ENCODE measurements around the gene ZNF710. TPM values are rescaled to one million over a fixed set of nuclear protein-coding genes. Genes with fewer than 3 reads are reported as not detected.

Gene ZNF710
- total RNA-seq, 2 experiments from 2014 or later: 22.7 to 24.9 TPM

DNA sequence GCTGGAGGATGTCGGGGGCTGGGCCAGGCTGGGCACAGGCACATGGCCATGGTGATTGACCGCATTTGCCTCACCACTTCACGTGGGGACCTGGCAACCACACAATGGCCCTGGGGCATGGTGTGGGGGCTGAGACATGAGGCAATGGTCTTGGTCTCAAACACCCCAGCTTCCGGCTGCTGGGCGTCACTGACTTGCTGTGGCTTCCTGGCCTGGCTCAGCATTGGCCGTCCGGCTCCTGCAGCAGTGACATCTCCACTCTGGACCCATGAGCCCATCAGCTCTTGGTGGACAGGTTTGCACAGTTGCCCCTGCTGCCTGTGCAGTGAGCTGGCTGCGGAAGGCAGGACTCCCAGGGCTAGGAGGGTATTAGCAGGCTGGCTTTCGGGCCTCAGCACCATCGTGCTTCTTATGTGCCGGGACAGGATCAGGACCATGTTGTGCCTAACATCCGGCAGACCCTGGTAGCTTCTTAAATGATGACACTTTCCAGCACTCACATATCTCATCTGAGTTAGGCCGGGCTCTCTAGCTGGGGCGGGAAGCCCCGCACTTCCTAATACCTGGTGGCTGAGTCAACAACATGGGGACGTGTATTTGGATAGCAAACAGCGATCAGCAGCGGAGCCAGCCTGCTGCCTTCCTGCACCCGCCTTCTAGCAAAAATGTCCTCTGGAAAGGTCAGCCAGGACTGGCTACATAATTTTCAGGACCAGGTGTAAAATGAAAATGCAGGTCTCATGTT lies 34.1 kb downstream of the ZNF710 start:
- peaks cover 92% of the 10 kb centered on the region for H3K4me1 Mint-ChIP-seq (ENCODE audit: low read depth)
- ATAC-seq: no peak
- H3K27me3 Mint-ChIP-seq (ENCODE audit: low read depth): no peaks in the 10 kb centered on the region
- H3K27ac Mint-ChIP-seq: peak overlapping the region; percentile 81
- no peaks in the 10 kb centered on the region for H3K9me3 Mint-ChIP-seq (ENCODE audit: insufficient read depth)
- POLR2A ChIA-PET: interaction anchor here (1.1 to 1.4 kb wide), 3 partner anchors 10 to 24 kb away, joined by 3 to 5 read pairs (median 5); no protein-coding TSS in a partner anchor
- CTCF ChIA-PET: interaction anchor here (1.2 to 2.8 kb wide), 3 partner anchors 27 to 137 kb away, joined by 3 to 19 read pairs (median 3); no protein-coding TSS in a partner anchor
- DNase-seq: no peak
- peaks cover 9% of the 10 kb centered on the region for H3K36me3 Mint-ChIP-seq (ENCODE audit: low read depth)
- H3K4me3 Mint-ChIP-seq: peak overlapping the region; percentile 48

GRCh38 chr15:90035840-90036230 lies 34.7 kb downstream of the ZNF710 start:
- CTCF ChIA-PET: interaction anchor here (0.5 kb wide), 1 partner anchor 276 kb away, joined by 3 read pairs; no protein-coding TSS in a partner anchor
- ATAC-seq (no peak), DNase-seq (no peak)
- peaks cover 93% of the 10 kb centered on the region for H3K4me1 Mint-ChIP-seq (ENCODE audit: low read depth)
- H3K36me3 Mint-ChIP-seq (ENCODE audit: low read depth): peaks cover 8% of the 10 kb centered on the region
- no peaks in the 10 kb centered on the region for H3K27me3 Mint-ChIP-seq (ENCODE audit: low read depth)
- peak overlapping the region; percentile 81 for H3K27ac Mint-ChIP-seq
- no peaks in the 10 kb centered on the region for H3K9me3 Mint-ChIP-seq (ENCODE audit: insufficient read depth)
- H3K4me3 Mint-ChIP-seq: no peak overlapping the region
- POLR2A ChIA-PET: no interaction called here

DNA sequence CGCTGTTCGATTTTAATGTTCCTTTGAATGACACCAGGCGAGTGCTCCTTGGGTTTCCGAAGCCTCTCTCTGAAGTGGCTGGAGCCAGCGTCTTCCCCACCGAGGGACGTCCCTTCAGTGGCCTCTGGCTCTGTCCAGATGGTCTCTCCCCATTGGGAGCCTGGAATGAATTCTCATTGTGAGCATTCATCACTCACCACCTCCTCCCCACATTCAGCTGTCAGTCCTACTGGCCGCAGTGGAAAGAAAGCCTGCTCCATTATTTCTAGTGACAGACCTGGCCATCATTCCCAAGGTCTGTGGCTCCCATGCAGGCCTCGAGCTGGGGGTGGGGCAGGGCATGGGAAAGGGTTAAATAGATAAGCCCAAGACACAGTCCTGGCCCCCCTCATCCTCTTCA lies 35.2 kb downstream of the ZNF710 start:
- ChIA-PET CTCF (interaction anchor here (0.5 kb wide), 1 partner anchor 277 kb away, joined by 3 read pairs; no protein-coding TSS in a partner anchor), POLR2A (no interaction called here)
- Mint-ChIP-seq H3K4me1 (ENCODE audit: low read depth) (peaks cover 91% of the 10 kb centered on the region), H3K27ac (peak overlapping the region; percentile 16), H3K36me3 (ENCODE audit: low read depth) (peaks cover 8% of the 10 kb centered on the region), H3K4me3 (no peak overlapping the region), H3K9me3 (ENCODE audit: insufficient read depth) (no peaks in the 10 kb centered on the region), H3K27me3 (ENCODE audit: low read depth) (no peaks in the 10 kb centered on the region)
- DNase-seq (no peak), ATAC-seq (no peak)

GRCh38 chr15:90036806-90037510 lies 35.8 kb downstream of the ZNF710 start:
- DNase-seq: no peak
- no peaks in the 10 kb centered on the region for H3K27me3 Mint-ChIP-seq (ENCODE audit: low read depth)

GRCh38 chr15:90037511-90037860 lies 36.4 kb downstream of the ZNF710 start:
- H3K27me3 Mint-ChIP-seq (ENCODE audit: low read depth): no peaks in the 10 kb centered on the region
- CTCF ChIA-PET: interaction anchor here (0.7 to 0.9 kb wide), 2 partner anchors 34 to 139 kb away, joined by 3 to 4 read pairs; no protein-coding TSS in a partner anchor
- no peak for ATAC-seq
- H3K27ac Mint-ChIP-seq: no peak overlapping the region
- H3K4me1 Mint-ChIP-seq (ENCODE audit: low read depth): peaks cover 80% of the 10 kb centered on the region
- H3K36me3 Mint-ChIP-seq (ENCODE audit: low read depth): peaks cover 8% of the 10 kb centered on the region
- no peak for DNase-seq
- POLR2A ChIA-PET: no interaction called here
- H3K4me3 Mint-ChIP-seq: no peak overlapping the region
- no peaks in the 10 kb centered on the region for H3K9me3 Mint-ChIP-seq (ENCODE audit: insufficient read depth)

More at GRCh38 chr15:90036806-90037510, 35.8 kb downstream of the ZNF710 start:
- Mint-ChIP-seq H3K4me3 (no peak overlapping the region), H3K9me3 (ENCODE audit: insufficient read depth) (no peaks in the 10 kb centered on the region), H3K4me1 (ENCODE audit: low read depth) (peaks cover 85% of the 10 kb centered on the region), H3K36me3 (ENCODE audit: low read depth) (peaks cover 8% of the 10 kb centered on the region), H3K27ac (peak overlapping the region; percentile 61)
- no peak for ATAC-seq
- POLR2A ChIA-PET: no interaction called here
- CTCF ChIA-PET: interaction anchor here (0.7 to 0.9 kb wide), 2 partner anchors 34 to 139 kb away, joined by 3 to 4 read pairs; no protein-coding TSS in a partner anchor

DNA sequence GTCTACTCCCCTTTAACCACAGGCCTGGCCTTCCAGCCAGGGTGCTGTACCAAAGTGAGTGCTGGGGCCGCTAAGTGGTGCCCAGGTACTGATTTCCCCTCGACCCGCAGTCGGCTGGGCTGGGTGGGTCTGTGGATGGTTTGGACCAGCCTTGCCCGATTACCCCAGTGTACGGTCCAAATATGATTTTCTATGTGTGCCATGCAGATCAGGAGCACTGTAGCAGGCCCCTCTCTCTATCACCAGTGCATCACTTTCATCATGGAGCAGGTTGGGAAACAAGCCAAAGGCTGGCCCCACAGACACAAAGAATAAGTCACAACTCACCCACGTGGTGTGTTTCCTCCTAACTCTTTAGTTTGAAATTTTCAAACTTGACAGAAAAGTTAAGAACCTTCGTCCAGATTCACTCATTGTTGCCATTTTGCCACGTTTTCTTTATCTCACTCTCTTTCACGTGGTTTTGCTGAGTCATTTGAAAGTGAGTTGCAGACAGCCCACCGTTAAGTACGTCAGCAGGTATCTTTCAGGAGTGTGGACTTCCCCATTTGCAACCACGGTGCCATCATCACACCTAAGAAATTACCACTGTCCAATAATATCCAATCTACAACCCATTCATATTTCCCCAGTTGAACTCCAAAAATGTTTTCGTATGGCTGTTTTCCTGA lies 37.0 kb downstream of the ZNF710 start:
- ChIA-PET CTCF (interaction anchor here (0.7 to 0.9 kb wide), 2 partner anchors 33 to 140 kb away, joined by 3 to 4 read pairs; no protein-coding TSS in a partner anchor), POLR2A (no interaction called here)
- ATAC-seq: peak; percentile 43
- H3K4me1 Mint-ChIP-seq (ENCODE audit: low read depth): peaks cover 74% of the 10 kb centered on the region
- H3K9me3 Mint-ChIP-seq (ENCODE audit: insufficient read depth): no peaks in the 10 kb centered on the region
- peak overlapping the region; percentile 64 for H3K27ac Mint-ChIP-seq
- peak; percentile 53 for DNase-seq
- no peak overlapping the region for H3K4me3 Mint-ChIP-seq
- H3K36me3 Mint-ChIP-seq (ENCODE audit: low read depth): peaks cover 6% of the 10 kb centered on the region
- H3K27me3 Mint-ChIP-seq (ENCODE audit: low read depth): no peaks in the 10 kb centered on the region

- H3K27ac Mint-ChIP-seq: peak overlapping the region; percentile 64
- no peak for ATAC-seq
Measured at GRCh38 chr15:90038632-90039095, 37.5 kb downstream of the ZNF710 start.

GRCh38 chr15:90039996-90040395 lies 38.9 kb downstream of the ZNF710 start:
- no peak for ATAC-seq
- Mint-ChIP-seq H3K4me3 (no peak overlapping the region), H3K36me3 (ENCODE audit: low read depth) (peaks cover 6% of the 10 kb centered on the region)

More at GRCh38 chr15:90038632-90039095, 37.5 kb downstream of the ZNF710 start:
- Mint-ChIP-seq H3K4me1 (ENCODE audit: low read depth) (peaks cover 69% of the 10 kb centered on the region), H3K9me3 (ENCODE audit: insufficient read depth) (no peaks in the 10 kb centered on the region), H3K27me3 (ENCODE audit: low read depth) (no peaks in the 10 kb centered on the region), H3K4me3 (no peak overlapping the region), H3K36me3 (ENCODE audit: low read depth) (peaks cover 6% of the 10 kb centered on the region)
- ChIA-PET POLR2A (no interaction called here), CTCF (no interaction called here)
- DNase-seq: no peak

GRCh38 chr15:90040618-90041017 lies 39.5 kb downstream of the ZNF710 start:
- Mint-ChIP-seq H3K27ac (no peak overlapping the region), H3K4me1 (ENCODE audit: low read depth) (peaks cover 52% of the 10 kb centered on the region)
- POLR2A ChIA-PET: no interaction called here

More at GRCh38 chr15:90039996-90040395, 38.9 kb downstream of the ZNF710 start:
- H3K4me1 Mint-ChIP-seq (ENCODE audit: low read depth): peaks cover 58% of the 10 kb centered on the region
- CTCF ChIA-PET: no interaction called here
- POLR2A ChIA-PET: no interaction called here
- no peaks in the 10 kb centered on the region for H3K9me3 Mint-ChIP-seq (ENCODE audit: insufficient read depth)
- no peak for DNase-seq
- no peak overlapping the region for H3K27ac Mint-ChIP-seq
- no peaks in the 10 kb centered on the region for H3K27me3 Mint-ChIP-seq (ENCODE audit: low read depth)

GRCh38 chr15:90042356-90042755 lies 41.2 kb downstream of the ZNF710 start:
- H3K27ac Mint-ChIP-seq: no peak overlapping the region
- ChIA-PET CTCF (no interaction called here), POLR2A (no interaction called here)
- no peaks in the 10 kb centered on the region for H3K27me3 Mint-ChIP-seq (ENCODE audit: low read depth)
- H3K4me3 Mint-ChIP-seq: no peak overlapping the region
- H3K9me3 Mint-ChIP-seq (ENCODE audit: insufficient read depth): no peaks in the 10 kb centered on the region
- H3K4me1 Mint-ChIP-seq (ENCODE audit: low read depth): peaks cover 37% of the 10 kb centered on the region
- peaks cover 3% of the 10 kb centered on the region for H3K36me3 Mint-ChIP-seq (ENCODE audit: low read depth)
- no peak for DNase-seq
- ATAC-seq: no peak

More at GRCh38 chr15:90040618-90041017, 39.5 kb downstream of the ZNF710 start:
- CTCF ChIA-PET: no interaction called here
- H3K9me3 Mint-ChIP-seq (ENCODE audit: insufficient read depth): no peaks in the 10 kb centered on the region
- DNase-seq (no peak), ATAC-seq (no peak)
- H3K27me3 Mint-ChIP-seq (ENCODE audit: low read depth): no peaks in the 10 kb centered on the region
- H3K4me3 Mint-ChIP-seq: no peak overlapping the region
- H3K36me3 Mint-ChIP-seq (ENCODE audit: low read depth): peaks cover 6% of the 10 kb centered on the region

DNA sequence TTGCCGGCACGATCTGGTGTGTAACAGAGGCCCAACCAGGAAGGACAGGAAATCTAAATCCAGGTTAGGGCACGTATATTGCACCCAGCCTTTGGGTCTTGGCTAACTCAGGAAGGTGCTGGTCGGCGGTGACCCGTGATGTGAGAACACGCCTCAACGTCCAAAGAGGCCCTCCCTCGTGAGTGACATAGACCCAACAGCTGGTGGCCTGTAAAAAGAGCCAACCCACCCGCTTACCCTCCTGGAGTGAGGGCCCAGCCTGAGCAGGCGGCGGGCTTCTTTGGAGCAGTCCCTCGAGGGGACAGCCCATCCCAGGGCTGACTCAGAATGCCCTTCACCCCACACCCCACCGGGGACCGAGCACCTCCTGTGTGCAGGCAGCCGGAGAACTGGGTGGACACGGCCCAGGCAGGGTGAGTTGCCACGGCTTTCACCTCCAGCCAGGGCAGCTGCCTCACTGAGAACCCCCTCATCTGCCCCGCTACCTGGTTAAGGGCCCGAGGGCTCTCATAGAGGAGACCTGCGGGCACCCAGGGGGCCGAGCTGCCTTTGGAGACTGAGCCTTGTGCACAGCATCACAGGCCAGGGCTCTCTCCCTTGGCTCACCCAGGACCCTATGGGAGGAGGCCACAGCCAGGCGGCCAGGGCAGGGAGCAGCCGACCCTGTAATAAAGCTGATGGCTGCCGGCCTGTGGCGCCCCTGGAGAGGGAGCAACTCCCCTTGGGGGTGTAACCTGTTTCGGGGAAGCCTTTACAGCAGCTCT lies 41.8 kb downstream of the ZNF710 start:
- Mint-ChIP-seq H3K27me3 (ENCODE audit: low read depth) (no peaks in the 10 kb centered on the region), H3K9me3 (ENCODE audit: insufficient read depth) (no peaks in the 10 kb centered on the region), H3K4me3 (no peak overlapping the region), H3K4me1 (ENCODE audit: low read depth) (peaks cover 31% of the 10 kb centered on the region), H3K36me3 (ENCODE audit: low read depth) (peaks cover 3% of the 10 kb centered on the region), H3K27ac (no peak overlapping the region)
- ChIA-PET CTCF (no interaction called here), POLR2A (no interaction called here)
- DNase-seq (no peak), ATAC-seq (no peak)

All from activated CD8-positive, alpha-beta T cell treated with anti-CD3 and anti-CD28 coated beads, Interleukin-2, amount 10 ng/mL, durations not matched to agents 7 days and 5 days (primary cell).